Gastrocnemius medialis (tissue), 4 donors: ENCODE results near the gene RNU5D-1.

ENCODE experiments used
- CTCF ChIP-seq, 5 experiments: fragments of 450-650 bp in 3 of 5; fragments of 200-600 bp in 2 of 5; sonication (generic) in 2 of 5; IDR thresholded peaks in 4 of 5; conservative IDR thresholded peaks in 1 of 5; 1 replicate in 4 of 5; 2 replicates in 1 of 5; pipeline ENCODE4 v1.5.1; 2016 to 2019; ENCODE audit warnings: antibody characterized with exemption in 5 of 5, mild to moderate bottlenecking in 3 of 5, moderate library complexity in 3 of 5
- POLR2A ChIP-seq, 2 donors: fragments of 450-650 bp; IDR thresholded peaks; one replicate each; pipeline ENCODE4 v1.6.1; 2017; ENCODE audit warnings: antibody characterized with exemption in 2 of 2, mild to moderate bottlenecking in 2 of 2, moderate library complexity in 2 of 2

GRCh38 chr1:44700573-44700972 lies 30.4 kb downstream of the RNU5D-1 start:
- TF ChIP-seq CTCF (IDR thresholded peaks at IDR 0.05 in 4 of 5, conservative IDR thresholded peaks at IDR 0.05 in 1 of 5) (no peak), POLR2A (IDR thresholded peaks at IDR 0.05) (no peak)
